ENCODE data around the gene ZNF426. TPM values are rescaled to one million over a fixed set of nuclear protein-coding genes. Genes with fewer than 3 reads are reported as not detected.

ZNF426 gene
- total RNA-seq, 1 donor from 2014 or later: 11.3 TPM

- intact Hi-C loops (cut with DNase I): no loop called here
- TF ChIP-seq CTCF (IDR thresholded peaks at IDR 0.05): no peak
- TF ChIP-seq POLR2AphosphoS5 (IDR thresholded peaks at IDR 0.05; ENCODE audit: insufficient read depth in 1 of 2, low read depth in 1 of 2): no peak
- TF ChIP-seq POLR2A (IDR thresholded peaks at IDR 0.05): no peak
- Histone ChIP-seq H3K4me1 (no peaks in the 10 kb centered on the region), H3K27ac (no peak overlapping the region), H3K4me3 (no peak overlapping the region), H3K9me3 (peaks cover 11% of the 10 kb centered on the region), H3K27me3 (no peaks in the 10 kb centered on the region), H3K36me3 (no peaks in the 10 kb centered on the region)
- no peak for DNase-seq (ENCODE audit: extremely low spot score in 2 of 2)
Measured at GRCh38 chr19:9474975-9475374, 63.5 kb downstream of the ZNF426 start.

Other genes with a start within 250 kb of the ZNF426 start
- 11.0 TPM for gene ZNF699, start 228.8 kb downstream of the ZNF426 start, total RNA-seq
- 23.1 TPM for gene ZNF559, start 214.5 kb downstream of the ZNF426 start, total RNA-seq
- 0.98 TPM for gene ZNF177, start 175.6 kb downstream of the ZNF426 start, total RNA-seq
- 22.8 TPM for gene ZNF266, start 103.1 kb downstream of the ZNF426 start, total RNA-seq
- 0.49 TPM for gene ZNF560, start 40.0 kb downstream of the ZNF426 start, total RNA-seq
- gene ZNF121, start 45.9 kb upstream of the ZNF426 start, total RNA-seq: 36.6 TPM
- gene ZNF561, start 82.6 kb upstream of the ZNF426 start, total RNA-seq: 29.2 TPM
- 36.3 TPM for gene ZNF562, start 136.5 kb upstream of the ZNF426 start, total RNA-seq
- gene ZNF846, start 230.1 kb upstream of the ZNF426 start, total RNA-seq: 12.8 TPM